ENCODE measurements around the gene MPP7.

MPP7 gene

DNA sequence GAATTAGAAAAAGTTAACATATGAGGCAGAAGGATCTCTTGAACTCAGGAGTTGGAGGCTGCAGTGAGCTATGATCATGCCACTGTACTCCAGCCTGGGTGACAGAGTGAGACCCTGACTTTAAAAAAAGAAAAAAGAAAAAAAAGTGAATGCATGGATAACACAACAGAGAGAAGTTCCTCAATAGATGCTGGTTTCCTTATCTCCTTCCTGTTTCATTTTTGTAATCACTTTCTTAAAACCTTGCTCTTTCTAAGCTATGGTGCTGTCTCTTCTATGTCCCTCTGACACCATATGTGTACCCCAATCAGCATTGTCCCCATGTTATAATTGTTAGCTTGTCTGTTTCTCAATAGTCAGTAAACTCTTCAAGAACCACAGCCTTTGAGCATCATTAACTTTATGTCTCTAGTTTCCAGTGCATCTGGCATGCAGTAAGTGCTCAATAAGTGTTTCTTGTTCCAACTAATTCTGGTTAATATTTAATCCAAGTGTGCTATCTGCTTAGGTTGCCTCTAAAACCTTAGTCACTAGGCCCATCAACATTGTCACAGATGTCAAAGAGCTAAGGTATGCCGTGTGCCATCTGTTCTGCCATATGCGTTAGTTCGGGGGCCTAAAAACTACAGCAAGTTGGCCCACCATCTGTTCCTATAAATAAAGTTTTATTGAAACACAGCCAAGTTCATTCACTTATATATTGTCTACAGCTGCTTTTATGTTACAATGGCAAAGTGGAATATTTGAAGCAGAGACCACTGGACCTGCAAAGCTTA, 36.2 kb downstream of the MPP7 start:
- TF ChIP-seq GATA2 (IDR thresholded peaks at IDR 0.05; ENCODE audit: low read depth, low read length) (no peak), GATA3 (IDR thresholded peaks at IDR 0.05; ENCODE audit: low read depth, low read length) (no peak)

DNA sequence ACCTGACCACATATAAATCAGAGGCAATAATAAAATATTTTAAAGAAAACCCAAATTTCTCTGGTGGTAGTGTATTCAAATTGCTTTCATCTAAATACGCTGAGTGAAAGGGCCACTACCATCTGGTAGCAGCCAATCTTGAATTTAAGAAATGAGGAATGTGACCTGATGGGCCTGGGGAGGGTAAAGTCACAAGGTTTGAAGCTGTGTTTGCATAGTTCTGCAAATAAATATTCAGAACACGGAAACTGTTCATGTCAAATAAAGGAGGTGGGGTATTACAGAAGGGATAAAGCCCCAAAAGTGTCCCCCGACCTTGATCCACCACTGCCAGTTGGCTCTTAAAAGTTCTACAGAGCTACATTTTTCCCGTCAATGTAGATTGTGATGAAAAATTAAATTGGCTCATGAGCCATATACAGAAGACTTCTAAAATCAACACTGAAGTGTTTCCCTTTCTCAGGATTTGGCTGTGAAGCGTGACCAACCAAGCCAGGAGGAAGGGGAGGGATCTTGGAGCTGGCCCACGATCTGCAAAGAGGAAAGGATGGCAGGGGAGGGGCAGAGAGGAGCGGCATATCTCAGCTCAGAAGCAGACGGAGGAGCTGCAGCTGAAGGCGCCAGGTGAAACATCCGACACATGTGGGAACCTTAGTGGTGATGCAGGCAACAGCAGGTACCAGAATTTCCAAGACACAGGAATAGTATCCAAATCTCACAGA, 39.6 kb downstream of the MPP7 start:
- no peak for TF ChIP-seq GATA2 (IDR thresholded peaks at IDR 0.05; ENCODE audit: low read depth, low read length)
- TF ChIP-seq GATA3 (IDR thresholded peaks at IDR 0.05; ENCODE audit: low read depth, low read length): no peak

DNA sequence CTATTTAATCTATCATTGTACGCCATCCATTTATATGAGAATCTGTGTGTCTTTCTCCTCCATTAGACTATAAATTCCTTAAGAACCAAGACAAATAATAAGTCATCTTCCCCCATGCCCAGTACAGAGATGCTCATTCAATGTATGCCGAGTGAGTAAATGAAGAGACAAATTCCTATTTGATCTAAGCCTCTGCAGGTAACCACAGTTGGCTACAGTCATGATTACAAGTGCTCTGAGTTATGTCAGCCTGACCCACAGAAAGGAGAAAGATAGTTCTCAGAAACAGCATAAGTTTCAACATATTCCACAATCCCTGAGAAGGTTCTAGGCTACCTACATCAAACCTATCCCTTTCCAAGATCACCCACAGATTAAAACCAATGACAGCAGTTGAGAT, 46.1 kb downstream of the MPP7 start:
- TF ChIP-seq GATA2 (IDR thresholded peaks at IDR 0.05; ENCODE audit: low read depth, low read length) (no peak), GATA3 (IDR thresholded peaks at IDR 0.05; ENCODE audit: low read depth, low read length) (no peak)

DNA sequence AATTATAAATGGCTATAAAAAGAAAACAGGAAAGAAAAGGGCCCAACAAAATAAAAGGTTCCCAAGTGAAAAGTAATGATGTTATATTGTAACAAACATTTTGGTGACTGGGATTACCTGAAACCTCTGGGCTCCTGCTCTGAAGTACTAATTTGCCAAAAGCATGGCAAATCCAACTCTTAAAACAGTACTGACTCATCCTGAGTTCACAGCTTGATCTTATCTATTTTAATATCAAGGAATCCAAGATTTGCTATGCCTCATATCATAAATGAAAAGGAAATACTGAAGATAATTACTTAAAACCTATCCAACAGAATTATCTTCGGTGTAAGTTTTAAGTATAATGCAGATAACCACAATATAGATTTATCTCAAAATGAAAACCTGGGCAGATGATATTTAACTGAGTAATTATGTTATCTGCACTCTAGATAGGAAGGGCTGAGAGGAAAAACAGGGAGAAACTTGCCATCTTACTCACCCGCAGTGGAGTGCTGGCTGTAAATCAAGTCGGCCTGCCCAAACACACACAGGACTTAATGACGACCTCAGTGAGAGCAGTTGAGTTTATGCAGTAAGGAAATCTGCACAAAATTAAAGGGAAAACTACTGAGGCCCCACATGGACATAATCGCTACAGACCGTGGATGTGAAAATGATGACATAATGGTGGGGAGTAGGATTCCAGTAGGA, 48.4 kb downstream of the MPP7 start:
- TF ChIP-seq GATA2 (IDR thresholded peaks at IDR 0.05; ENCODE audit: low read depth, low read length): no peak
- no peak for TF ChIP-seq GATA3 (IDR thresholded peaks at IDR 0.05; ENCODE audit: low read depth, low read length)

DNA sequence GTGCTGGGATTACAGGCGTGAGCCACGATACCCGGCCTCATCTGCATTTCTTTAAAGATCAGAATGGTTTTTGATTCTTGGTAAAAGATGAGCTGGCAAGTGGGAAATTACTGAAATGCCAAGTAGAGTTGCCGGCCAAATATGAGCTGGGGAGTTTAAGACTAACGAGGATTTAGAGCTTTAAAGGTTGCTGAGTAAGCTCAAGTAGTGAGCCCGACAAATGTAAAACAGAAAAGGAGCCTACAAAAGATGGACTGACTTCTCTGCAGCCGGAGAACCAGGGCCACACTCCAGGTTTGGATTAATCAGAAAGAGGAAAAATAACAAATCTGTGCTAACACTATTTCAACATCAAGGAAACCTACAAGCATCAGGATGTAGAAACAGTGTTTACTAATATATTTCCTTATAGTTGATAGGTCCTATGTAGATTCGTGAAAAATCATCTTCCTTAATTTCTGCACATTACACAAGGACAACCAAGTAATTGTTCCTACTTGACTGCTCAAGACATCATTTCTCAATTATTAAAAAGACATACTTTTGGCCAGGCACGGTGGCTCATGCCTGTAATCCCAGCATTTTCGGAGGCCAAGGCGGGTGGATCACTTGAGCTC, 49.6 kb downstream of the MPP7 start:
- TF ChIP-seq GATA2 (IDR thresholded peaks at IDR 0.05; ENCODE audit: low read depth, low read length) (no peak), GATA3 (IDR thresholded peaks at IDR 0.05; ENCODE audit: low read depth, low read length) (no peak)

All from SH-SY5Y (cell line).